PC-9 (cell line): ENCODE results near the gene ALB.

Experiments used
- CTCF ChIP-seq: fragments of 200-600 bp; sonication (generic); conservative IDR thresholded peaks from 2 replicates; pipeline ENCODE4 v1.6.1; 2017; ENCODE audit warnings: mixed run types, antibody characterized with exemption, mild to moderate bottlenecking, moderate library complexity
- EZH2 ChIP-seq: fragments of 200-600 bp; sonication (generic); IDR thresholded peaks from 2 replicates; pipeline ENCODE4 v1.8.0; 2017; ENCODE audit warnings: antibody characterized with exemption, low read depth

DNA sequence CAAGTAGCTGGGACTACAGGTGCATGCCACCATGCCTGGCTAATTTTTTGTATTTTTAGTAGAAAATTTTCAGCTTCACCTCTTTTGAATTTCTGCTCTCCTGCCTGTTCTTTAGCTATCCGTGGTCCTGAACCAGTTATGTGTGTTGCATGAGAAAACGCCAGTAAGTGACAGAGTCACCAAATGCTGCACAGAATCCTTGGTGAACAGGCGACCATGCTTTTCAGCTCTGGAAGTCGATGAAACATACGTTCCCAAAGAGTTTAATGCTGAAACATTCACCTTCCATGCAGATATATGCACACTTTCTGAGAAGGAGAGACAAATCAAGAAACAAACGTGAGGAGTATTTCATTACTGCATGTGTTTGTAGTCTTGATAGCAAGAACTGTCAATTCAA is 13.9 kb downstream of the ALB start:
- TF ChIP-seq CTCF (no peak), EZH2 (no peak)
